Activated effector memory CD4-positive, alpha-beta T cell treated with Interleukin-2 at 50 U/mL for 16 hours (primary cell): Measurements from ENCODE around the gene CDKN2AIP.

Source experiments
- DNase-seq: peaks from one replicate; pipeline ENCODE4 v3.0.0-alpha.2; 2020

Gene CDKN2AIP

DNA sequence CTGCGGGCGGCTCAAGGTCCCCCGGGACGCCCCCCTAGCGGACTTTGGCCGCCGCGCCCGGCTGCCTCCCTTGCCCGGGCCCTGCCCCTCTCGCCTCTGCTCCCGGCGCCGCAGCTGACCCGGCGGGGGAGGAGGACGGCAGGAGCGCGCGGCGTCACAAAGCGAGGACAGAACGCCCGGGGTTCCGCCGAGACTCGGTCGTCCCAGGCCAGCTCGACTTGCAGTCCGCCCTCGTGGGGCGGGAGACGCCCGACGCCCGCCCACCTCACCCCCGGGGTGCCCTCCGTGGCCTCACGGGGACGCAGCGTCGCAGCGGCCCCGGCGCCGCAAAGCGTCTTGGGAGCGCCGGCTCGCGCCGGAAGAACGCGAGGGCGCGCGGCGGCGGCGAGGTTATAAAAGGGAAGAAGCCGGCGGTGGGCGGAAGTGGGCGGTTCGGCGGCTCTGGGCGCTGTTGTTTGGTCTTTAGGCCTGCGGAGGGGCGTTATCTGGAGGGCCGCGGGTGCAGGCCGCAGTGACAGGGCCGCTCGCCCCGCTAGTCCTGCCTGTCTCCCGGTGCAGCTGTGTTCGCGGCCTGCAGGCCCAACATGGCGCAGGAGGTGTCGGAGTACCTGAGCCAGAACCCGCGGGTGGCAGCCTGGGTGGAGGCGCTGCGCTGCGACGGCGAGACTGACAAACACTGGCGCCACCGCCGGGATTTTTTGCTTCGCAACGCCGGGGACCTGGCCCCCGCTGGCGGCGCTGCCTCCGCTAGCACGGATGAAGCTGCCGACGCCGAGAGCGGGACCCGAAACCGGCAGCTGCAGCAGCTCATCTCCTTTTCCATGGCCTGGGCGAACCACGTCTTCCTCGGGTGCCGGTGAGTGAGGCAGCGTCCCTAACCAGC, at the start of gene CDKN2AIP:
TSS of gene CDKN2AIP (plus strand) at position 423 of the 883 bp plus-strand sequence. CDS start at position 585, 162 bp downstream.
- DNase-seq: peak; percentile 93

- DNase-seq: no peak
Measured at GRCh38 chr4:183395395-183395794, 49.0 kb upstream of the CDKN2AIP start.

DNA sequence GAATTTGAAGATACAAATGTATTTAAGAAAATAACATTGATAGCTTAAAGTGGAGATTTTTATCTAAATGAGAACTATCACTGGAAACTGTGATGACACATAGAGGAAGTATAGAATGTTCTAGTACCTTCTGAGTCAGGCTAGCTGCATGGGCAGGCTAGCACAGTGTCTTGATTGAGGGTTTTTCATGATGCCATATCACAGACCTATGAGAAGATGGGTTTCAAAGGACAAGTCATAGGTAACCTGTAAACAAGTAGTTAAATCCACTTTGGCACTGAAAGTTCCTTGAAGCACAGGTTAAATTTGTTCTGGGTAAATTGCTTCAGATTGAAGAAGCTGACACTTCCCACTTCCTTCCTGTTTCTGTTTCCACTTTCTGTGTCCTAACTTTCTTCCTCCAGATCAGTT, 48.2 kb upstream of the CDKN2AIP start:
- DNase-seq: no peak

- DNase-seq: no peak
Measured at GRCh38 chr4:183397741-183398297, 46.6 kb upstream of the CDKN2AIP start.

- peak; percentile 41 for DNase-seq
Measured at GRCh38 chr4:183398298-183399125, 45.9 kb upstream of the CDKN2AIP start.

DNA sequence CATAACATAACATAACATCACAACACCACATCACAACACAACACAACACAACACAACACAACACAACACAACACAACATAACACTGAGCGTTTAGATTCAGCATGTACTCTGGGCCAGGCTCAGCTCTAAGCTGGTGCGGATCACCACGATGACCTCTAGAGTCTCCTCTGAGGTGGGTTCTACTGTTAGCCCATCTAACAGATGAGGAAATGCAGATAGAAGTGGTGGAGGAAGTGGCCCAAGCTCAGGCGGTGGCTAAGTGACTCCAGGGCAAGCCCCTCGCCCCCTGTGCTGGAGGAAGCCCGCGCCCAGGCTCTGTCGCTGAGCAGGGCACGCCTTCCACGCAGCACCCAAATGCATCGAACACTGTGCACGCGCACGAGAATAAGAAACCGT, 45.3 kb upstream of the CDKN2AIP start:
- DNase-seq: no peak

DNA sequence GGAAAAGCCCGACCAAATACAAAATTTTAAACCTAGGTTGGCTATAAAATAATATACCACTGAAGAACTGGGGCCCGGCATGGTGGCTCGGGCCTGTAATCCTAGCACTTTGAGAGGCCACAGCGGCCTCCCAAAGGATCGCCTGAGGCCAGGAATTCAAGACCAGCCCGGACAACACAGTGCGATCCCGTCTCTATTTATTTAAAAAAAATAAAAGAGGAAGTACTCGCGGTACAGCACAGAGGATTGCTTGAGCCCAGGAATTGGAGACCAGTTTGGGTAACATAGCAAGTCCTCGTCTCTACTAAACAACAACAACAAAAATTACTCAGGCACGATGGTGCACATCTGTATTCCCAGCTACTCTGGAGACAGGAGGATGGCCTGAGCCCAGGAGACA, 44.8 kb upstream of the CDKN2AIP start:
- no peak for DNase-seq

DNA sequence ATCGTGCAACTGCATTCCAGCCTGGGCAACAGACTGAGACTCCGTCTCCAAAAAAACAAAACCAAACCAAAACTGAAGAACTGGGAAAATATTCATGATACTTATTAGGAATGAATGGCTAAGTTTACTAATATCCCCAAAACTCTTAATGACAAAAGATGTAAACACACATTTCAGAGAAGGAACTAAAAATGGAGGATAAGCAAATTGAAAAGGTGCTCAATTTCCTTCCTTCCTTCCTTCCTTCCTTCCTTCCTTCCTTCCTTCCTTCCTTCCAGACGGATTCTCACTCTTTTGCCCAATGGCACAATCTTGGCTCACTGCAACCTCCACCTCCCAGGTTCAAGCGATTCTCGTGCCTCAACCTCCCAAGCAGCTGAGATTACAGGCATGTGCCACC, 44.4 kb upstream of the CDKN2AIP start:
- DNase-seq: no peak

DNA sequence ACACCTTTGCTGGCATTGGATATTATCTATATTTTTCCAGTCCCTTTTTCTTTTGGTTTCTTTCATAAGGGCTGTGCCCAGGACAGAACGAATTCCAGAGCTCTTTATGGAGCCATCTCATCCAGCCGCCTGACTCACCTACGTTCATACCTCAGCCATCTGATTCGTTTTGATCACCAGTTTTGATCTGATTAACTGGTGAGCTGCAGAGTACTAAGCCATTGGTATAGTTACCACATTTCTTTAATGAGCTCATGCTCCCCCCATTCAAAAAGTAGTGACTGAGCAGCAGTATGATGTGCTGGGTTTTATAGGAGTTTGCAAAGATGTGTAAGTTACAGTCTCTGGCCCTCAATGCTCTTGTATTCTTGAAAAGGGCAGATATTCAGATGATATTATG, 43.0 kb upstream of the CDKN2AIP start:
- DNase-seq: no peak

DNA sequence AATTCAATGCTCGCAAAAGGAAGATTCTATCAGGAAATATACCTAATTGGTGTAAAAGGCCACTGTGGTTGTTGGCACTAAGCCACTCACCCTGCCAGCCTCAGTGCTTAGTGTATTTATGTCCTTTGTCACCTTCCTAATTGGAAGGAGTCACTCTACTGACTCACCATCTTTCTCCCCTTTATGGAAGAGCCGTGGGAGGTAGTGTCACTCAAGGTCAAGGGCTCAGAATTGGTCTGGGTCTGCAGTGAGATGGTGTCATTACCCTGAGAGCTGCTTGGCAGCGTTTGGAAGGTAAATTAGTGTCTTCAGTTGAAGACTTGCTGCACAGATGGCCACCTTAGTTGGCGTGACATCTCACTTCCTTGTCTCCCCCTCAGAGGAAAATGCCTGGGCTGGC, 41.7 kb upstream of the CDKN2AIP start:
- no peak for DNase-seq

GRCh38 chr4:183403486-183403885, 41.0 kb upstream of the CDKN2AIP start:
- no peak for DNase-seq

GRCh38 chr4:183403961-183404360, 40.5 kb upstream of the CDKN2AIP start:
- no peak for DNase-seq

DNA sequence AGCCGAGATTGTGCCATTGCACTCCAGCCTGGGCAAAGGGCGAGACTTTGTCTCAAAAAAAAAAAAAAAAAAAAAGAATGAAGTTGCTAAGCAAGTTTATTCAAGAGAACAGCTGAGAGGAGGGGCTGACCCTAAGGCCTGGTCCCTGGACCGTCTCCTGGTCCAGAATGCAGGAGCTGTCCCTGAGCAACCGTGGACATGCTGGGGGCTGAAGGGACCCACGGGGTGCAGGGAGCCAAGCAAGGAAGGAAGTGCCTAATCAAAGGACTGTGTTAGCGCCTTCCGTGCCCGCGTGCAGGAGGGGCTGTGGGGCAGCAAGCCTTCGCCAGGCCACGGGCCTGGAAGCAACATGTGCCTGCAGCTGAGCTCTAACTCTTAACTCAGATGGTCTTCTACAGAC, 39.1 kb upstream of the CDKN2AIP start:
- DNase-seq: no peak

DNA sequence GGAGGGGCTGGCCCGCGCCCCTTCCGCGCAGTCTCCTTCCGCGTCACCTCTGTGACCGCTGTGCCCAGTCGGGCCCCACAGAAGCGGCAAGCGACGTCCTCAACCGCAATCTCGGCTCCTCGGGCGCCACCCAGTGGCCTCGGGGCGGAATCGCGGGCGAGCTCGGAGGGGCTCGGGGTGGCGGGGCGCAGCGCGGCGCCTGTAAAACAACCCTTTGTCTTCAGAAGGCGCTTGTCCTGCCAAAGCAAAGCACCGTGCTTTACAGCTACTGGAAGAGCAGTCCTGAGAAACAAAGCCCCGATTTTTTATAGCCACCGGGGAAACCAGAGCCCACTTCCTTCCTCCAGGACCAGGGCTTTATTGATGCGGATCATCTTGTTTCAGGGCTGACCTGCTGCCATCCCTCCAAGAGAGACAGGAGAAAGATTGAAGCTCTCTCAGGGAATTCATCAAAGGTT, 37.3 kb upstream of the CDKN2AIP start:
- peak; percentile 84 for DNase-seq

DNA sequence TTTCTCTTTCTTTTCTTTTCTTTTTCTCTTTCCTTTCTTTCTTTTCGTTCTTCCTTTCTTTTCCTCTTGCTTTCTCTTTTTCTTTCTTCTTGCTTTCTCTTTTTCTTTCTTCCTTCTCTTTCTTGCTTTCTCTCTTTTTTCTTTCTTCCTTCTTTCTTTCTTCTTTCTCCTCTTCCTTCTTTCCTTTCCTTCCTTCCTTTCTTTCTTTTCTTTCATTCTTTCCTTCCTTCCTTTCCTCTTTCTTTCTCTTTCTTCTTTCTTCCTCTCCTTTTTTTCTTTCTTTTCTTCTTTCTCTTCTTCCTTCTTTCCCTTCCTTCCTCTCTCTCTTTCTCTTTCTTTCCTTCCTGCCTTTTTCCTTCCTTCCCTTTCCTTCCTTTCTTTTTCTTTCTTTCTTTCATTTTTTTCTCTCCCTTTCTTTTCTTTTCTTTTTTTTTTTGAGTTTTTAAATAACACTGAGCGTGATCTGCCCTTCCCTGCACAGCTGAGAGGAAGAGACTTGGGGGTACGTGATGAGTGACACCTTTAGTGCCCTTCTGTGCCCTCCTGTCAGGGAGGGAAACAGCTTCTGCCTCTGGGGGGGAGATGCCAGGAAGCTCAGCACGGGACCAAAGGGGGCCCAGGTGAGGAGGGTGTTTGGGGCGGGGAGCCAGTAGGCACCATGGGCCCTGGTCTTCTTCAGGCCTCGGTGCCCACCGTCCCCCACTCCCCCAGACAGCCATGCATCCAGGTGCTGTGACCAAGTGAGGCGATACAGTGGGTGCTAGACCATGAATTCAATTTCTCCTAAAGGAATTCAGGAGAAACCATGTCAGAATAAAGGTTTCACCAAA, 36.6 kb upstream of the CDKN2AIP start:
- no peak for DNase-seq

GRCh38 chr4:183408796-183409195, 35.6 kb upstream of the CDKN2AIP start:
- no peak for DNase-seq

- DNase-seq: no peak
Measured at GRCh38 chr4:183409483-183409882, 35.0 kb upstream of the CDKN2AIP start.

- no peak for DNase-seq
Measured at GRCh38 chr4:183409934-183410333, 34.5 kb upstream of the CDKN2AIP start.

- no peak for DNase-seq
Measured at GRCh38 chr4:183411291-183411861, 33.1 kb upstream of the CDKN2AIP start.

DNA sequence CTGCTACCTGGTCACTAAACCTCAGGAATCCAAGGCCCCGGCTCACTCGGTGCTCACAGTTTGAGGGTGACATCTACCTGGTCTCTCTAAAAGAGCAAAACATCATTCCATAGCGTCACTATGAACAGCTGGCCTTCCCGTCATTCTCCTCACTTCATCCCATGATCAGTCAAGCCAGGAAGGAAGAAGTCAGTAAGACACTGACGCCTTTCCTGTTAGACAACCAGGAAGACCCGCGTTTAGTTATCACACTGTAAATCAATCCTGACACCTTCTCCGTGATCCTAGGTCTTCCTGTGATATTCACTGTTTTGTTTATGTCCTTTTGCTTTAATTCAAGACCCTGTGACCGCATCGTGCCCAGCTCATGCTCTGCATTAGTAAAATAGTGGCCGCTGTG, 31.6 kb upstream of the CDKN2AIP start:
- DNase-seq: no peak

GRCh38 chr4:183413234-183414200, 30.9 kb upstream of the CDKN2AIP start:
- DNase-seq: no peak
